GM18505 (cell line): Measurements from ENCODE around the gene CGB7.
"Not testable (repeated sequence)": the region's sequence is repeated elsewhere in the genome, so short reads cannot be mapped to it uniquely, and the experiment has no call there.

ENCODE experiments used
- ATAC-seq: cut with Tn5 transposase; IDR thresholded peaks from one replicate; pipeline ENCODE4 v1.9.1; 2021; ENCODE audit not compliant: unreplicated experiment
- POLR2A ChIP-seq: IDR thresholded peaks from 4 replicates; pipeline ENCODE4 v1.6.1; 2011; ENCODE audit warnings: borderline replicate concordance; ENCODE audit not compliant: insufficient read depth, insufficient read length; ENCODE audit errors: extremely low read depth

Gene CGB7

DNA sequence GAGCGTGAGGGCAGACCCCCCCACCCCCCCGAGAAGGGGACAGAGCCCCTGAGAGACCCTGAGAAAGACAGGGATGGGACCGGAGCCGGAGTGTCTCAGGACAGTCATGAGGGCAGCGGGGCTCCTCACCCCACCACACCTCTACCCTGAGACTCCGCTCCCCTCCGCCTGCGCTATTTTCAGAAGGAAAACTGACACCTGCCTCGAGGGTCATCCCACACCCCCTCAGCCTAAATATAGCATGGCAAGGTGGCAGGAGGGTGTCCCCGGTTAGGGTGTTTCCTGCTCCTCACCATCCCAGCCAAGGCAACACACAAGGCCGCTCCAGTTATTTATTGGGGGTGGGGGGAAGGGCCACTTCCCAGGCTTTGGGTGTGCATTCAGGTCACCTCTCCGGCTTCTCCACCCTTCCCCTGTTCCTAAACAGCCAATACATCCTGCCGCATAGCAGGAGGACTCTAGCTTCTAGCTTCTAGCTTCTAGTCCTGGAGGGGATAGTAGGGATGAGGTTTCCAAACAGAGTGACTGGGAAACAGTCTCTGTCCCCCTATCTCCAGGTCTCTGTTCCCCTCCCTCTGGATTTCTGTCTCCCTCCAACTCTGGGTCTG is 8.5 kb upstream of the CGB7 start:
- ATAC-seq, result no peak
- TF ChIP-seq POLR2A, result no peak

DNA sequence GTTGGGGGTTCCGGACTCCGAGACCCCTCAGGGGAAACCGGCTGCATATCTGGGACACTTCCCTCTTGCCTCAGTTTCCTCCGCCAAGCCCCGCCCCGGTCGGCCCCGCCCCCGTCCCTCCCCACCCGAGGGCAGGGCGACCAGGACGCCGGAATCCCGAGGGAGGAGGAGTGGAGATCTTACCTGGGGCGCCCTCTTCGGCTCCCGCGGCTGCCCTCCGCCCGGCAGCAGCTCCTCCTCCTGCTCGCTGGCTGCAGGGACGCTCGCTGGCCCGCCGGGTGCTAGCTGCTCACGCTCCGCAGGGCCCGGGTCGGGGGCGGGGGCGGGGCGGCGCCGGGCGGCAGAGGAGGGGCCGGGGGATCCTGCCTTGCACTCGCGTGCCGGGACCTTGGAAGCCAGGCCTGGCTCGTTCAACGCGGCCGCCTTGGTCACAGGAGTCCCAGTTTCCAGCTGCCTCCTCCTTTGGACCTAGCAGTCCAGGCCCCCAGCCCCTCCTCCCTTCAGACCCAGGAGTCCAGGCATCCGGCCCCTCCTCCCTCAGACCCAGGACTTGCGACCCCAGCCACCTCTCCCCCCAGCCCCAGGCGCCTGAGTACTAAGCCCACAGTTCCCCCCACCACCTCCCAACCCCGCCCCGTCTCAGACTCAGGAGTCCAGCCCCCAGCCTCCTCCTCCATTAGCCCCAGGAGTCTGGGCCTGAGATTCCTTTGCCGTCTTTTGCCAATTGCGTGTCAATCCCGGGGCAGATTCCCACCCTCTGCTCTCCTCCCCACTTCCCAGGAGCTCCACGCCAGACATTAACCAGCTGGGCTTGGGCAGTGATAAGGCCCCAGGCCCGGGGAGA is 7.4 kb upstream of the CGB7 start, which contains the start of gene NTF4:
NTF4 (minus strand) TSS at position 51 of the 844 bp plus-strand sequence. CDS start 2,821 bp downstream, outside the sequence.
- no peak for TF ChIP-seq POLR2A
- no peak for ATAC-seq

DNA sequence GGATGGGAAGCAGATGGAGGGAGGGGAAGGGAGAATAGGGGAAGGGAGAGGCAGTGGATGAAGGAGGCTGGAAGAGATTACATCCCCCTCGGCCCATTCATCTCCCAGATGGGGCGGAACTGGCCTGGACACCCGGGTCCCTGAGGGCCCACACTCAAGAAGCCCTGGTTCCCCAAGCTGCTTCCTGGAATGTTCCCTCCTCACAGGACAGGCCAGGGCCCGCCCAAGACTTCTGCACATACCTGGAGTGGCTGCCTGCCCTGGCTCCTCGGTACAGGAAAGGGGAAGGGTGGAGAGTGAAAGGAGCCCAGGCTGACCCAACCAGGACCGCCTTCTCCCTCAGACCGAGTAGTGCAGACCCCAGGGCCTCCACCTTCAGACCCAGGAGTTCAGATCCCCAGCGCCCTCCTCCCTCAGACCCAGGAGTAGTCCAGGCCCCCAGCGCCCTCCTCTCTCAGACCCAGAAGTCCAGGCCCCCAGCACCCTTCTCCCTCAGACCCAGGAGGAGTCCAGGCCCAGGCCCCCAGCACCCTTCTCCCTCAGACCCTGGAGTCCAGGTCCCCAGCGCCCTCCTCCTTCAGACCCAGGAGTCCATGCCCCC is 6.6 kb upstream of the CGB7 start:
- no peak for TF ChIP-seq POLR2A
- no peak for ATAC-seq

DNA sequence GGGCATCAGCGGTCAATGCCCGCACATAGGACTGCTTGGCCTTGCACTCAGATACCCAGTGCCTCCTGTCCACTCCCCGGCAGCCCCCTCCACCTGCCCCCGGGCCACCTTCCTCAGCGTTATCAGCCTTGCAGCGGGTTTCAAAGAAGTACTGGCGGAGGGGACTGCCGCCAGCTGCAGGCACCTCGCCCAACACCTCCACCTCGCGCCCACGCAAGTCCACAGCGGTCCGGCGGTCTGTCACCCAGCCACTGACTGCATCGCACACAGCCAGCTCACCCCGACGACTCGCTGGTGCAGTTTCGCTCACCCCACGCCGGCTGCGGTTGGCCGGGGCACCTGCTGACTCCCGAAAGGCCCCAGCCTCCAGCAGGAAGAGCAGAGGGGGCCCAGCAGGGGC is 3.9 kb upstream of the CGB7 start:
- ATAC-seq, result no peak
- TF ChIP-seq POLR2A, result no peak

DNA sequence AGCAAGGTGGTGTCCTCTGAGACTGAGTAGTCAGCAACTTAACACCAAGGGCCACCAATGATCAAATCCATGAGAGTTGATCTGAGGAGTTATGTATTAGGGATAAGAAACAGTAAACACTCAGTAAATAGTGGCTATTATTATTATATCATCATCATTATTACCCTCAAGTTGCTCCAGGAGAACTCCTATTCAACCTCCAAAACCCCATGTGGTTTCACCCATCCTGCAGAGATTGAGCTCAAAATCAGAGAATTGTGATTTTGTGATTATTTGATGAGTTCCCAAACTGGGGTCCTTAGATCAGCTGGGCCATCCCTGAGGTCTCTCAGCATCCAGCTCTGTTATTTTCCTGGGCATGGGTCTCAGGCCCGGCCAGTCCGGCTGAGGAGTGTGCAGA is 3.5 kb upstream of the CGB7 start:
- no peak for ATAC-seq
- TF ChIP-seq POLR2A, result no peak

DNA sequence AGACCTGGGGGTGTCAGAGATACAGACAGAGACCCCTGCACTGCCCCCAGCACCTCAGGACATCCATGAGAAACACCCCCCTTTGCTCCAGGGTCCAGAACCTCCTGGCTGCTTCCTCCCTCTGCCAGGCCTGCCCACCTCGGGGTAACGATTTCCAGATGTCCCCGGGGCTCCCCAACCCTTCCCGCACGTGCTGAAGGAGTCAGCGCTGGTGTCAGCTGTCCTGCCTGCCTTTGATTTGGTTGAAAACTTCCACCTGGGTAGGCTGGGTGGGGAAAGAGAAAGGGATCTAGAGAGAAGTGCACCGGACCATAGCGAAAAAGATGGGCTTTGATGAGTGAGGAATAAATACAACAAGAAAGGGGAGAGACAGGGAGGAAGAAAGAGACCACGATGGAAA is 1.5 kb upstream of the CGB7 start:
- no peak for ATAC-seq
- TF ChIP-seq POLR2A, result no peak

DNA sequence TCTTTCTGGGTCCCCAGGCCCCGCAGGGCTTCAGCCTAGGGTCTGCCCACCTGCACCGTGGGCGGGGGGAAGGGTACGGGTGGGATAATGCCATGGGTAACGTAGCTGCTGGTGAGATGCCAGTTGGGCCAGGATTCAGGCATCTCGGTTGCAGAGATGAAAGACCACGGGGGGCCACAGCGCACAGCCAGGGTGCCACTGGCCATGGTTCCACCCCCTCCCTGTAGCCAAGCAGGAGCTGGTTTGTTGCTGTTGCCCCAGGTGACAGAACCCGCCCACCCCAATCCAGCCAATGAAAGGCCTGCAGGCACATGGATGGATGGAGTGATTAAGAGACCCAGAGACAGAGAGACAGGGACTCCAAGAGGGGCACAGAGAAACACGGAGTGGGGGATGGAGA is 1.0 kb upstream of the CGB7 start:
- ATAC-seq, result no peak
- TF ChIP-seq POLR2A, result no peak

DNA sequence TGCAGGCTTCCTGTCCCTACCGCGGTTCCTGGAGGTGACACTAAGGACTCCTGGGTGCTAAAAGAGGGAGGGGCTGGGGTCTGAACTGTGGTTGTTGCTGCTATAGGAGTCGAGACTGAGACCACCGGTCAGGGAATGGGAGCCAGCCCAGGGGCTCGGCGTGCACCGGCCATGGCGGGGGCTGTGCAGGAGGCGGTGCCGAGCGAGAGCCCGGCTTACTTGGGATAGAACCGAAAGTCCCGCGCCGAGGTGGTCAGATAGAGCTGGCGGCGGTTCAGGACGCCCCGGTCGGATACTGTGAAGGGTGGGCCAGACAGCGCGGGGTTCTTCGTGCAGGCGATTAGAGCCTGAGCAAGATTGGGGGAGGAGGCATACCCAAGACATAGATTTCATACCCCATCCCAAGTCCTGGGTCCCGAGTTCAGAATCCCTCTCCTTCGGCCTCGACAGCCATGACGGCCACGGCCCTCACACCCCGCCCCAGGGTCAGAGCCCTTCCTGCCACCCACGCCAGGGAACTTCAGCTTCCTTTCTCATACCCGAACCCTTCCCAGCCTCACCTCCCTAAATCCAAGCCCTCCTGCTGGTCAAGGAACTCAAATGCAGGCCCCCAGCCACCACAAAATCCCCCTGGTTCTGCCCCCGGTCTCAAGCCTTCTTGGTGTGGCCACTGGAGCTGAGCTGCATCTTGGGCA is 500 bp downstream of the CGB7 start:
- not testable (repeated sequence) for ATAC-seq

DNA sequence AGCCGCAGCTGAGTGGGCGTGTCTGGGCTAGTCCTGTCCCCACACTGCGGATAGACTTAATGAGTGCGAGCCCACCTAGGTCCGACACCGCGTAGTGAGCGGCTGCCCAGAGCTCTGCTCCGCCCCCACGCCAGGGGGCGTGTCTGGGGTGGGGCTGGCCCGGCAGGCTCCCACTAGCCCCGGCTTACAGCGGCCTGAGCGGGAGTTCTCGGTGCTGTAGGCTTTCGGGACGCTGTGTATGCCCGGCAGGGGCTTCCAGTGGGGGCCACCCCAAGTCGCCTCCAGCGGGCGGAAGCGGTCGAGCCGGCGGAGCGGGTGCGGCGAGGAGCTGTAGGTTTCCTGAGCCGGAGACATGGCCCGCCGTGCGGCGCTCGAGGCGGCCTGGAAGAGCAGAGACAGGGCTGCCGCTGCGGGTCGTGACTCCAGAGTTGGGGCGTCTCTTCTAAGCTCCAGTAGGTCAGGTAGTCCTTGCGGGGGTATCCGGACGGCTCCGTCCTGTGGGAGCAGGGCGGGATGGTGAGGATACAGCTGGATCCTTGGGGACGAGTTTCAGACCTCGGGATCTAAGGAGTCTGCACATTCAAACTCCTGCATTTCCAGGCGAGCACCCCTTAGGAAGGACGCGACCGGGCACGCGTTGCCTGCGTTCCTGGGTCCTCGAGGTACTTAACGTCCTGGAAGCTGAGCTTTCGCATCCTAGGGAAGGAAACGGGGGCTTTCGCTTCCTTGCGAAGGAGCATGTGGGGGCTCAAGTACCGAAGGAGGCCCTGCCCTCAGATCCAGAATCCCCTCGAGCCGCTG is 1.2 kb downstream of the CGB7 start:
- TF ChIP-seq POLR2A, result no peak
- no peak for ATAC-seq

DNA sequence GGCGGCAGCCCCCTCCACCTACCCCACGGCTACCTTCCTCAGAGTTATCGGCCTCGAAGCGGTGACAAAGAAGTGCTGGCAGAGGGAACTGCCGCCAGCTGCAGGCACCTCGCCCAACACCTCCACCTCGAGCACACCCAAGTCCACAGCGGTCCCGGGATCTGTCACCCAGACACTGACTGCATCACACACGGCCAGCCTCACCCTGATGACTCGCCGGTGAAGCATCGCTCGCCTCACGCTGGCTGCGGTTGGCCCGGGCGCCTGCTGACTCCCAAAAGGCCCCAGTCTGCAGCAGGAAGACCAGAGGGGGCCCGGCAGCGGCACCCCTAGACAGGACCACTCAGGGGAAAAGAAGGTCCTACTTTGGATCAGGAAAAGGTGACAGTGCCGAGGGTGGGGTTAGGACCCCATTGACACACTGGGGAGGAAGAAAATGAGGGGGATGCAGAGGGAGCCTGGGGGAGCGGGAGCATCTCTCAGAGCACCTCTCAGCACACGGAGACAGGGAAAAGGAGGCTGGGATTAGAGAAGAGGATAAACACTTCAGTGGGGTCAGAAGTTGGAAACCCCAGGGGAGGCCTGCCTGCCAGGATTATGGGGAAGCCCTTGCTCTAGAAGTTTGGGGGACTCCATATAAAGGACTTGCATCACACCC is 7.0 kb downstream of the CGB7 start:
- ATAC-seq, result not testable (repeated sequence)

DNA sequence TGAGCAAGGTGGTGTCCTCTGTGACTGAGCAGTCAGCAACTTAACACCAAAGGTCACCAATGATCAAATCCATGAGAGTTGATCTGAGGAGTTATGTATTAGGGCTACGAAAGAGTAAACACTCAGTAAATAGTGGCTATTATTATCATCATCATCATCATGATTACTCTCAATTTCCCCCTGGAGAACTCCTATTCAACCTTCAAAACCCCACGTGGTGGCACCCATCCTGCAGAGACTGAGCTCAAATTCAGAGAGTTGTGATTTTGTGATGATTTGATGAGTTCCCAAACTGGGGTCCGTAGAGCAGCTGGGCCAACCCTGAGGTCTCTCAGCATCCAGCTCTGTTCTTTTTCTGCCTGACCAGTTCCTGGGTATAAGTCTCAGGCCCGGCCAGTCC is 7.7 kb downstream of the CGB7 start:
- not testable (repeated sequence) for ATAC-seq

DNA sequence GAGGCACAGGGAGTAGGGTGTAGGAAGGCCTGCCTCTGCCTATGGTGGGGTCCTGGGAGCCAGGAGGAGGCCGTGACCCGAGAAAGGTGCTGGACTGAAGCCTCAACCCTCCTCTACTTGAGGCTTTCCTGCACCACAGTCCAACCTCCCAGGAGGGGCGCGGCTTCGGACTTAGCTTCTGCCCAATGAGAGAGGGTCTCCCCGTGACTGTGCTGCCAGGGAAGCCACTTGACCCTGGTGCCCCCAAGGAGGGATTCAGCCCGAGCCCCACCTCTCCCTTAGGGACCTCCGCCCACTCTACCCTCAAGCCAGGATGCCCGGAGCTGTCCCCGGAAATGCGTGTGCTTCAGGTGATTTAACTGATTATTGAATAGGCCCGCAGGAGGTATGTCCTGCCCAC is 8.5 kb downstream of the CGB7 start, which contains the start of gene CGB8:
CGB8 (minus strand) TSS at position 101 of the 400 bp plus-strand sequence. CDS start 372 bp downstream, outside the sequence.
- not testable (repeated sequence) for ATAC-seq

DNA sequence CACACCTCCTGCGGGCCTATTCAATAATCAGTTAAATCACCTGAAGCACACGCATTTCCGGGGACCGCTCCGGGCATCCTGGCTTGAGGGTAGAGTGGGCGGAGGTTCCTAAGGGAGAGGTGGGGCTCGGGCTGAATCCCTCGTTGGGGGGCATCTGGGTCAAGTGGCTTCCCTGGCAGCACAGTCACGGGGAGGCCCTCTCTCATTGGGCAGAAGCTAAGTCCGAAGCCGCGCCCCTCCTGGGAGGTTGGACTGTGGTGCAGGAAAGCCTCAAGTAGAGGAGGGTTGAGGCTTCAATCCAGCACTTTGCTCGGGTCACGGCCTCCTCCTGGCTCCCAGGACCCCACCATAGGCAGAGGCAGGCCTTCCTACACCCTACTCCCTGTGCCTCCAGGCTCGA is 14.0 kb downstream of the CGB7 start, which contains the start of gene CGB5:
CGB5 (plus strand) TSS at position 301 of the 400 bp plus-strand sequence. CDS start 362 bp downstream, outside the sequence.
- not testable (repeated sequence) for ATAC-seq

DNA sequence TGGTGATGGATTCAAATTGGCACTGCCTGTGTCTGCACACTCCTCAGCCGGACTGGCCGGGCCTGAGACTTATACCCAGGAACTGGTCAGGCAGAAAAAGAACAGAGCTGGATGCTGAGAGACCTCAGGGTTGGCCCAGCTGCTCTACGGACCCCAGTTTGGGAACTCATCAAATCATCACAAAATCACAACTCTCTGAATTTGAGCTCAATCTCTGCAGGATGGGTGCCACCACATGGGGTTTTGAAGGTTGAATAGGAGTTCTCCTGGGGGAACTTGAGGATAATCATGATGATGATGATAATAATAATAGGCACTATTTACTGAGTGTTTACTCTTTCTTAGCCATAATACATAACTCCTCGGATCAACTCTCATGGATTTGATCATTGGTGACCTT is 14.9 kb downstream of the CGB7 start:
- ATAC-seq, result not testable (repeated sequence)
